Panc1 (cell line): ENCODE data around the gene B3GALT5. TPM values are rescaled to one million over a fixed set of nuclear protein-coding genes. Genes with fewer than 3 reads are reported as not detected.

Experiments used
- ATAC-seq: fragments of 200-7000 bp; cut with Tn5 transposase; 2 replicates; pipeline ENCODE4 v1.9.1; 2020; ENCODE audit warnings: mild to moderate bottlenecking, moderate library complexity
- BruUV-seq: library from RNA; stranded (reverse); fragments of 400-500 nt; replicated peaks from 2 replicates; lab custom pipeline; 2021; lab: Mats Ljungman, UMichigan
- CTCF ChIA-PET: fragments of 300-600 bp; sonication (Branson Sonifier 250); formaldehyde crosslinking; loops from one replicate; lab custom pipeline; 2022; ENCODE audit warnings: antibody characterized with exemption; lab: Charles Lee
- POLR2A ChIA-PET: fragments of 300-600 bp; sonication (Branson Sonifier 250); formaldehyde crosslinking; loops from one replicate; lab custom pipeline; 2022; ENCODE audit warnings: antibody characterized with exemption; lab: Charles Lee
- DNase-seq: peaks from one replicate; pipeline ENCODE4 v3.0.0-alpha.2; 2010; ENCODE audit warnings: low read depth, low spot score
- H3K27ac ChIP-seq: 2 replicates; pipeline ENCODE4 v1.5.1; 2011; ENCODE audit warnings: mild to moderate bottlenecking, low read length, inconsistent platforms
- H3K27me3 ChIP-seq: fragments of 200-500 bp; sonication (Bioruptor generic); 2 replicates; pipeline ENCODE4 v1.6.0; 2014; ENCODE audit warnings: low read length, inconsistent platforms; ENCODE audit not compliant: control insufficient read depth, insufficient read depth
- H3K36me3 ChIP-seq: fragments of 200-500 bp; sonication (Bioruptor generic); 2 replicates; pipeline ENCODE4 v1.5.1; 2014; ENCODE audit warnings: inconsistent platforms, mild to moderate bottlenecking, low read length, moderate library complexity; ENCODE audit not compliant: control insufficient read depth, insufficient read depth
- H3K4me1 ChIP-seq: 2 replicates; pipeline ENCODE4 v1.5.1; 2011; ENCODE audit warnings: inconsistent platforms, mild to moderate bottlenecking, low read length, moderate library complexity; ENCODE audit not compliant: control insufficient read depth, insufficient read depth
- H3K4me3 ChIP-seq, 2 experiments: 2 replicates each; pipeline ENCODE4 v1.5.1; 2011 to 2012; ENCODE audit warnings: low read depth in 2 of 2, low read length in 2 of 2, mild to moderate bottlenecking in 2 of 2, inconsistent platforms in 1 of 2, moderate library complexity in 1 of 2
- H3K9me3 ChIP-seq: fragments of 200-500 bp; sonication (Bioruptor generic); 2 replicates; pipeline ENCODE4 v1.5.1; 2014; ENCODE audit warnings: low read depth, mild to moderate bottlenecking, inconsistent platforms, low read length, moderate library complexity; ENCODE audit not compliant: control insufficient read depth, insufficient read depth
- POLR2AphosphoS5 ChIP-seq: IDR thresholded peaks from 2 replicates; pipeline ENCODE4 v1.6.1; 2012; ENCODE audit warnings: mild to moderate bottlenecking, low read depth, low read length, moderate library complexity
- SIN3A ChIP-seq: IDR thresholded peaks from 2 replicates; pipeline ENCODE4 v1.6.1; 2012; ENCODE audit warnings: low read depth, mild to moderate bottlenecking, low read length, moderate library complexity, borderline replicate concordance; ENCODE audit not compliant: insufficient read depth
- TCF7L2 ChIP-seq: IDR thresholded peaks from 2 replicates; pipeline ENCODE4 v1.6.1; 2011; ENCODE audit warnings: mild to moderate bottlenecking, low read depth, low read length, inconsistent platforms
- in situ Hi-C: cut with HindIII; loops from 2 replicates; pipeline ENCODE4 v1.10.0; 2016; ENCODE audit warnings: low sequenced_read_pairs, low pct_unique_long_range_greater_than_20kb
- intact Hi-C: fragments of 100-400 bp; cut with micrococcal nuclease; formaldehyde crosslinking; loops from one replicate; pipeline ENCODE4 v1.10.0; 2022; ENCODE audit not compliant: unreplicated experiment
- total RNA-seq: library from RNA; stranded (reverse); gene quantifications from one replicate; pipeline ENCODE4 v1.2.1, GENCODE V29; 2021; ENCODE audit not compliant: unreplicated experiment
- TF ChIP-seq, protein P1 (sequence below), 2 experiments: IDR thresholded peaks; 2 replicates each; pipeline ENCODE4 v1.6.1; 2011 to 2012; ENCODE audit warnings: low read depth in 2 of 2, control low read depth in 1 of 2, low read length in 1 of 2, mild to moderate bottlenecking in 1 of 2, moderate library complexity in 1 of 2; ENCODE audit not compliant: insufficient read depth in 1 of 2
- TF ChIP-seq, protein P2 (sequence below): fragments of 450-650 bp; IDR thresholded peaks from 2 replicates; pipeline ENCODE4 v1.5.1; 2017; ENCODE audit warnings: mild to moderate bottlenecking

Gene B3GALT5
- total RNA-seq, 1 experiment from 2014 or later = 0.10 TPM

DNA sequence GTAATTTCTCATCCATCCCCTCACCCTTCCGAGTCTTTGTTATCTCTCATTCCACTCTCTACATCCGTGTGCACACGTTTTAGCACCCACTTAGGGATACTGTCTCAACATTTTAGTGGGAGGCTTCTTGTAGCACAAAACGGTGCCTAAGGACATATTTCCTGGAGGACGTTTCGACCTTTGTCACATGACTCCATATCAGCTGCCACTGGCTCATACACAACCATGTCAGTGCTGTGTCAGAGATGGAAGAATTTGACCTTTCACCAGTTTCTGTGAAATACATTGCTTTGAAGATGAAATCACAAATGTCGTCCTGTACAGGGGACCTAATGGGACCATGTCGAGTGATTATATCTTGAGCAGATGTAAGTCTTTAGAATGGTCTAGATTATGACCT, 15.6 kb downstream of the B3GALT5 start:
- intact Hi-C loops (no loop called here), in situ Hi-C loops (no loop called here)
- H3K36me3 ChIP-seq = no peaks in the 10 kb centered on the region
- TF ChIP-seq, protein P1, sequence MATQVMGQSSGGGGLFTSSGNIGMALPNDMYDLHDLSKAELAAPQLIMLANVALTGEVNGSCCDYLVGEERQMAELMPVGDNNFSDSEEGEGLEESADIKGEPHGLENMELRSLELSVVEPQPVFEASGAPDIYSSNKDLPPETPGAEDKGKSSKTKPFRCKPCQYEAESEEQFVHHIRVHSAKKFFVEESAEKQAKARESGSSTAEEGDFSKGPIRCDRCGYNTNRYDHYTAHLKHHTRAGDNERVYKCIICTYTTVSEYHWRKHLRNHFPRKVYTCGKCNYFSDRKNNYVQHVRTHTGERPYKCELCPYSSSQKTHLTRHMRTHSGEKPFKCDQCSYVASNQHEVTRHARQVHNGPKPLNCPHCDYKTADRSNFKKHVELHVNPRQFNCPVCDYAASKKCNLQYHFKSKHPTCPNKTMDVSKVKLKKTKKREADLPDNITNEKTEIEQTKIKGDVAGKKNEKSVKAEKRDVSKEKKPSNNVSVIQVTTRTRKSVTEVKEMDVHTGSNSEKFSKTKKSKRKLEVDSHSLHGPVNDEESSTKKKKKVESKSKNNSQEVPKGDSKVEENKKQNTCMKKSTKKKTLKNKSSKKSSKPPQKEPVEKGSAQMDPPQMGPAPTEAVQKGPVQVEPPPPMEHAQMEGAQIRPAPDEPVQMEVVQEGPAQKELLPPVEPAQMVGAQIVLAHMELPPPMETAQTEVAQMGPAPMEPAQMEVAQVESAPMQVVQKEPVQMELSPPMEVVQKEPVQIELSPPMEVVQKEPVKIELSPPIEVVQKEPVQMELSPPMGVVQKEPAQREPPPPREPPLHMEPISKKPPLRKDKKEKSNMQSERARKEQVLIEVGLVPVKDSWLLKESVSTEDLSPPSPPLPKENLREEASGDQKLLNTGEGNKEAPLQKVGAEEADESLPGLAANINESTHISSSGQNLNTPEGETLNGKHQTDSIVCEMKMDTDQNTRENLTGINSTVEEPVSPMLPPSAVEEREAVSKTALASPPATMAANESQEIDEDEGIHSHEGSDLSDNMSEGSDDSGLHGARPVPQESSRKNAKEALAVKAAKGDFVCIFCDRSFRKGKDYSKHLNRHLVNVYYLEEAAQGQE (IDR thresholded peaks at IDR 0.05; ENCODE audit: insufficient read depth in 1 of 2, low read depth in 2 of 2, low read length in 1 of 2) = no peak
- TF ChIP-seq POLR2AphosphoS5 = no peak
- ChIA-PET POLR2A (no interaction called here), CTCF (no interaction called here)
- BruUV-seq = no TSS peak
- H3K27ac ChIP-seq = no peak overlapping the region
- H3K9me3 ChIP-seq = no peaks in the 10 kb centered on the region
- DNase-seq = no peak
- no peak for ATAC-seq
- no peaks in the 10 kb centered on the region for H3K27me3 ChIP-seq
- no peaks in the 10 kb centered on the region for H3K4me1 ChIP-seq
- no peak overlapping the region for H3K4me3 ChIP-seq

DNA sequence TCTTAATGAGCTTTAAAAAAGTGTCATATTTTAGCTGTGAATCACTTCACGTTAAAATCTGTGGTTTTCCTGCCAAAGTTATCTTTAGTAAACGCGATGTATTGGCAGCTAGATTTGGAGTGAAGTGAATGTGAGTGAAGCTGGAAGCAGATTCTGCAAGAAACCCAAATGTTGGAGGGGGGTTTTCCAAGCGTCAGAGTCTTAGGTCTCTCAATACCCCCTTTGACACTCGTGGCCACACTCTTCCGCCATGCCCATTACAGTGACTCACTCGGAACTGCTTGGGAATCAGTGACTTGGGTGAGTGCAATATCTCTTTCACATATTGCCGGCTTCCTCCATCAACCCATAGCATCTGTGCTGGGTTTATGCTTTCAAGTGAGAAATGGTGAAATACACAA, 17.5 kb downstream of the B3GALT5 start:
- POLR2A ChIA-PET = no interaction called here
- H3K27me3 ChIP-seq = no peaks in the 10 kb centered on the region
- no peaks in the 10 kb centered on the region for H3K9me3 ChIP-seq
- in situ Hi-C loops = no loop called here
- TF ChIP-seq, protein P2, sequence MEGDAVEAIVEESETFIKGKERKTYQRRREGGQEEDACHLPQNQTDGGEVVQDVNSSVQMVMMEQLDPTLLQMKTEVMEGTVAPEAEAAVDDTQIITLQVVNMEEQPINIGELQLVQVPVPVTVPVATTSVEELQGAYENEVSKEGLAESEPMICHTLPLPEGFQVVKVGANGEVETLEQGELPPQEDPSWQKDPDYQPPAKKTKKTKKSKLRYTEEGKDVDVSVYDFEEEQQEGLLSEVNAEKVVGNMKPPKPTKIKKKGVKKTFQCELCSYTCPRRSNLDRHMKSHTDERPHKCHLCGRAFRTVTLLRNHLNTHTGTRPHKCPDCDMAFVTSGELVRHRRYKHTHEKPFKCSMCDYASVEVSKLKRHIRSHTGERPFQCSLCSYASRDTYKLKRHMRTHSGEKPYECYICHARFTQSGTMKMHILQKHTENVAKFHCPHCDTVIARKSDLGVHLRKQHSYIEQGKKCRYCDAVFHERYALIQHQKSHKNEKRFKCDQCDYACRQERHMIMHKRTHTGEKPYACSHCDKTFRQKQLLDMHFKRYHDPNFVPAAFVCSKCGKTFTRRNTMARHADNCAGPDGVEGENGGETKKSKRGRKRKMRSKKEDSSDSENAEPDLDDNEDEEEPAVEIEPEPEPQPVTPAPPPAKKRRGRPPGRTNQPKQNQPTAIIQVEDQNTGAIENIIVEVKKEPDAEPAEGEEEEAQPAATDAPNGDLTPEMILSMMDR = no peak
- TF ChIP-seq TCF7L2 (no peak), POLR2AphosphoS5 (no peak)
- no peaks in the 10 kb centered on the region for H3K36me3 ChIP-seq
- ATAC-seq (no peak), DNase-seq (no peak)
- intact Hi-C loops = no loop called here
- H3K27ac ChIP-seq = no peak overlapping the region
- H3K4me3 ChIP-seq = no peak overlapping the region
- no TSS peak for BruUV-seq
- H3K4me1 ChIP-seq = no peaks in the 10 kb centered on the region
- CTCF ChIA-PET = no interaction called here

DNA sequence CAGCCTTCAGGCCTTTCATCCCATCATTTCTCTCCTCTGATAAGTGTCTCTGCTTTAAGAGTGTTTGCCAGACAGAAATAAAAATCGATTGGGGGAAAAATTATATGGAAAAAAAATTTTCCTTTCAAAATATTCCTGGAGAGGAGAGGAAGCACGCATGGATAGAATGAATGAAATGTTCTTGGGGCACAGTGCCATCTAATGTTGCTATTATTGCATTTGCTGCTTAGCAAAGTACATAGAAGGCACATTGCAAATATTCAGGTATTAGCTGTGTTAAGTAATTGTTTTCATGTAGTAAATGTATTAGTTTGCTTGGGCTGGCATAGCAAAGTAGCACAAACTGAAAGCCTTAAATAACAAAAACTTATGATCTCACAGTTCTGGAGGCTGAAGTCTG, 18.1 kb downstream of the B3GALT5 start:
- Histone ChIP-seq H3K4me3 (no peak overlapping the region), H3K9me3 (no peaks in the 10 kb centered on the region), H3K36me3 (no peaks in the 10 kb centered on the region), H3K27me3 (no peaks in the 10 kb centered on the region), H3K27ac (no peak overlapping the region), H3K4me1 (no peaks in the 10 kb centered on the region)
- intact Hi-C loops = no loop called here
- in situ Hi-C loops = no loop called here
- TF ChIP-seq, protein P1 (IDR thresholded peaks at IDR 0.05; ENCODE audit: insufficient read depth in 1 of 2, low read depth in 2 of 2, low read length in 1 of 2) = no peak
- no peak for TF ChIP-seq POLR2AphosphoS5
- TF ChIP-seq, protein P2 = no peak
- no peak for TF ChIP-seq SIN3A
- TF ChIP-seq TCF7L2 = no peak
- DNase-seq (no peak), ATAC-seq (no peak)
- ChIA-PET POLR2A (no interaction called here), CTCF (no interaction called here)
- BruUV-seq = no TSS peak
